ENCODE results near the gene HNRNPA0.
A peak's percentile ranks its signal among the peaks of the same experiment; 100 is the strongest.
"Not testable (repeated sequence)": the region's sequence is repeated elsewhere in the genome, so short reads cannot be mapped to it uniquely, and the experiment has no call there.

Gene HNRNPA0

DNA sequence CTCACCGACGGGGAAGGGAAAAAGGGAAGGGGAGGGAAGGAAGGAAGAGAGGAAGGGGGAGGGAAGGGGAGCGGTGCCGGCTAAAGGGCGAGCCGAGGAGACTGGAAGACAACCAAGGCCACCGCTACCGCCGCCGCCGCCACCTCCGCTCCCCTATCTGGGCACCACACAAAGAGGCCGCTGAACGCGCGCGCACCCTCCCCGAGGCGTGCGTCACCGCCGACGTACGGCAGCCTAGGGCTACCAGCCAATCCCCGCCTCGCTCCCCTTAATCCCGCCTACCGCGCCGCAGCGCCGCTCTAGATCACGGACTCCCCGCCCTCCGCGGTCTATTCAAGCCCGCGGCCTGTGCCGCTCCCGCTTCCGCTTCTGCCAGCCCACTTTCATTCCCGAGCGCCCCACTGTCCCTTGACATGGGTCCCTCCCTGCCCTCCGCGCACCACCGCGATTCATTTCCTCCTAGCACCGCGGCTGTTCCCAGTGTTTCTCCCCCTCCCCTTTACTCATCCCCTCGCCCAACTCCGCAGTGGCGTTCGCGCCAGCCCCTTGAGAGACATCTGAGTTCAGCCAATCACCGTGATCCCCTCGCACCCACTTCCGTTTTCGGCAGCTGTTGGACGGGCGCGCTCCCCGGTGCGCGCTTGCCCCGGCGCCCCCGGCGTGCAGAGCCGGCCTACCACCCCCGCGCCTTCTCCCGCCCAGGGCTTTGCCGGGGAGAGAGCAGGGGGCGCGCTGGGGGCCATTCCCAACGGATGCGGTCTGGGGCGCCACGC, at the start of gene HNRNPA0:
Gene HNRNPA0, minus strand, starts transcription at position 176 of the 773 bp plus-strand sequence. CDS start 297 bp downstream, outside the sequence.
- DNase-seq (ENCODE audit: low spot score): peak; percentile 97

DNA sequence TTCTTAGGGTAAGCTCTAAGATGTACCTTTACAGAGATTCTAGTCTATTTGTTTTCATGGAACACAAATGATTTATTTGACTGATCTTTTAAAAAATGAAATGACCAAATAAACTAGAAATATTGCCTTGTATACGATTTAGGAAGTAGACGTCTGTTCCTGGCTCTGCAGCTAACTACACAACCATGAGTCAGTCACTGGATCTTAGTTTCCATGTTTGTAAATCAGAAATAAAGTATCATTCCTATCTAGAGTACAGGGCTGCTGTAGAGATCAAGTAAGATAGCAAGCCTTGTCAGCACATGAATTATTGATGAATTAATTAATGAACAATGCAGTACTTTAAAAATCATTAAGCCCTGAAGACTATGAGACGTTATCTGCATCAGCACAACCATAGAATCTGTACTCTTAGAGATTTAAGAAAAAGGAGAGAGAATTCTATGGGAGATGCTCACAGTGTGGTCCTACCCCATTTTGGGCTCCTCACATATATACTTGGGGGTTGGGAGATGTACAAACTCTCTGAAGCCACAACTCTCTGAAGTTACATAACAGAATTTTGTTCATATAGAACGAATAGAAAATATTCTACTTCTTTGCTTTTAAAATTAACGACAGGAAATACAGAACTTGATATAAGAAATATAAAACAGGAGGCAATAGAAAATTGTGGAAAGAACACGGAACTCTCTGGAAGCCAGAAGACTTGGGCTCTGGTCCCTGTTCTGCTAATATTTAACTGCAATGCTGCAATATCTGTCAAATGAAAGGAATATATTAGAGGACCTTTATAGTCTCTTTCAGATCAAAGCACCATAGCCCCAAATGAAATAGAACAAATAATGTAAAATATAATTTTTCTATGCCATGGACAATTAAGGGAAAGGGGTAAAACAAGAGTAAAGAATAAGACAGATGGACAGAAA, 48.4 kb upstream of the HNRNPA0 start:
- no peak for DNase-seq (ENCODE audit: low spot score)

DNA sequence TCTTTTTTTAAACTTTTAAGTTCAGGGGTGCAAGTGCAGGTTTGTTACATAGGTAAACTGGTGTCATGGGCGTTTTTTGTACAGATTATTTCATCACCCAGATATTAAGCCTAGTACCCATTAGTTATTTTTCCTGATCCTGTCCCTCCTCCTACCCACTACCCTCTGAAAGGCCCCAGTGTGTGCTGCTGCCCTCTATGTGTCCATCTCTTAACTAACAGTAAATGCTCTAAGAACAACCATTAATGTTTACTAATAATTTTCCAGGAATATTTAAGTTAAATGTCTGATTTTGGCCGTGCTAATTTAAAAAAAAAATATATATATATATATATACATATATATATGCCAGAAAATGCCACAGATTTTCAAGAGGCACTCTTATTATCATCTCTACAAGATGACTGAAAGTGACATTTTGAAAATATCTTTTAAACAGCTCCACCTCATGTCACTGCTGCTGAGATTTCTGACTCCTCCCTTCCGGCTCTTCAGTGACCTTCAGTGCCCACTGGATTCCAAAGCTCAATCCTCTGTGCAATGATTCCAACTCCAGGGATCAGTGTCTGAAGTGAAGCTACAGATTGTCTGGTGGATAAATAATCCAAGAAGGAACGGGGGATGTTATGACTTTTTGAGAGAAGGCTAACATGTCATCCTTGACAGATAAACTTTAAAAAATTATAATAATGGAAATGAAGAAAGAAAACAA, 46.7 kb upstream of the HNRNPA0 start:
- DNase-seq (ENCODE audit: low spot score): no peak

DNA sequence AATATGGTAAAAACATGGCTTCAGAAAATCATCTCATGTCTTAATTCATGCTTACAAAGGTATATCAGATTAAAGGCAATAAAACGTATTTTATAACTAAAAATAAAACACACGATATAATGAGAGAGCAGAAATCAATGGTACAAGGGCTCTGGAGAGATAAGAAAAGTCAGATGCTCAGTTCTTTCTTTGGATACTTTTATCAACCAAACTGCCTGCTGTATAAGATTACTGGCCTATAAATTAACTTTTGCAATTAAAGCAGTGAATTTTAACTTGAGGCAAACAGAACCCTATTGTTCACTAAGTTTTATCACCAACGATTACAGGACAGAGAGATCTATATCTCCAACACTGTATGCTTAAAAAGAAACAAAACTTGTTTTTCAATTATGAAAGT, 42.1 kb upstream of the HNRNPA0 start:
- DNase-seq (ENCODE audit: low spot score): no peak

DNA sequence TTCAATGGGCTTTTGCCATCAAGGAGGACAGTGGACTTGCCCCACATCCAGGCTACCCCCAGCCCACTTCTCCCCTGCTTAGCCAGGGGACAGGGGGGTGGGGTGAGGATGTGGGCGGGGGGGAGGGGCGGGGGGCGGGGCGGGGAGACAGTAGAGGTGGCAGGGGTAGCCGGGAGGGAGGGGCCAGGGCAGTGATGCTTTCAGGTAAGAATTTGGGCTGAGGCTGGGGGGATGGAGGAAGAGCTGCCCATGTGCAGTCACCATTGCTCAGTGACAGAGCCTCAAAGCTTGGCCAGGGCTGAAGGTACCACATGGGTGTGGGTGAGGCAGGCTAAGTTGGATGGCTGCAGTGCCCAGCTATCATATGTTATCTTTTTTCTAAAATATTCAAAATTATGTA, 40.7 kb upstream of the HNRNPA0 start:
- no peak for DNase-seq (ENCODE audit: low spot score)

DNA sequence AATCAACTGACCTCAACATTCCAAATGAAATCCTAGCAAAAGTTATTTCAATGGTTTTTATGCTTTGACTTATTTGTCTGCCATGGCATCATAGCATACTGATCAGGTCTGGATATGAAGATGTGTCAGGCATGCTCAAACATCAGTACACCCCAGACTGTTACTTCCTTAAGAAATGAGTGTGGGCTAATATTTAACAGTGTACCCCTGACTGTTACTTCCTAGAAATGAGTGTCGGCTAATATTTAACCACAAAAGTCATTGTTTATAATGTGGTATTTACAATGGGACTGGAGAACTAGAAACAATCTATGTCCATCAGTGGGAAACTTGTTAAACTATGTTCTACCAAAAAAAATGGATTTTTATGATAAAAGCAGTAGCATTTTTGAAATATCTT, 38.1 kb upstream of the HNRNPA0 start:
- DNase-seq (ENCODE audit: low spot score): no peak

DNA sequence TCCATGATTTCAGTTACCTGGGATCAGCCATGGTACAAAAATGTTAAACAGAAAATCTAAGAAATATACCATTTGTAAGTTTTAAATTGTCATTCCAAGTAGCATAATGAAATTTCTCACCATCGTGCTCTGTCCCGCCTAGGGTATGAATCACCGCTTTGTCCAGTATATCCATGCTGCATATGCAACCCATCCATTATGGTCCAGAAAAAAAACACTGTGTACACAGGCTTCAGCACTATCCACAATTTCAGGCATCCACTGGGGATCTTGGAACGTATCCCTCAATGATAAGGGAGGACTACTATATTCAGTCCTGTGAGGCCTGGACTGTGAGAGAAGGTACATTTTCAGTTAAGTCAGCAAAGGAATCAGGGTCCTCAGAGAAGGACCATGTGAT, 37.6 kb upstream of the HNRNPA0 start:
- DNase-seq (ENCODE audit: low spot score): no peak

DNA sequence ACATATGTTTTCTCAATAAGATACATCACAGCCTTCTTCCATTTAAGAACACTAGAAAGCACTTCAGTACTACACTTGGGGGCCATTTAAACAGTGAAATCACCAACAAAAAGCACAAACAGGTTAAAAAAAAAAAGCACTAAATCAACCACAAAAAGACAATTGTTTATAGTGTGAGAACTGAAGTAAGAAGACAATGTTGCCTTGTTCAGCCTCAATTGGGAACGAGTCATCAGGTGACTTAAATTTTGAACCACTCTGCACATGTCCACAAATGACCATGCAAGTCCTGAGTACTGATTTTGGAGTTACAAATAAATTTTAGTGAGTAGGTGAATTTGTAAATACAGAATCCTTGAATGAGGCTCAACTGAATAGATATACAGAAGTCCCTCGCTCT, 37.2 kb upstream of the HNRNPA0 start:
- DNase-seq (ENCODE audit: low spot score): no peak

DNA sequence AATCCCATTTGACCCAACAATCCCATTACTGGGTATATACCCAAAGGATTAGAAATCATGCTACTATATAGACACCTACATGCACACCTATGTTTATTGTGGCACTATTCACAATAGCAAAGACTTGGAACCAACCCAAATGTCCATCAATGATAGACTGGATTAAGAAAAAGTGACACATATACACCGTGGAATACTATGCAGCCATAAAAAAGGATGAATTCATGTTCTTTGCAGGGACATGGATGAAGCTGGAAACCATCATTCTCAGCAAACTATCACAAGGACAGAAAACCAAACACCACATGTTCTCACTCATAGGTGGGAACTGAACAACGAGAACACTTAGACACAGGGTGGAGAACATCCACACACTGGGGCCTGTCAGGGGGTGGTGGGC, 34.4 kb upstream of the HNRNPA0 start:
- not testable (repeated sequence) for DNase-seq (ENCODE audit: low spot score)

DNA sequence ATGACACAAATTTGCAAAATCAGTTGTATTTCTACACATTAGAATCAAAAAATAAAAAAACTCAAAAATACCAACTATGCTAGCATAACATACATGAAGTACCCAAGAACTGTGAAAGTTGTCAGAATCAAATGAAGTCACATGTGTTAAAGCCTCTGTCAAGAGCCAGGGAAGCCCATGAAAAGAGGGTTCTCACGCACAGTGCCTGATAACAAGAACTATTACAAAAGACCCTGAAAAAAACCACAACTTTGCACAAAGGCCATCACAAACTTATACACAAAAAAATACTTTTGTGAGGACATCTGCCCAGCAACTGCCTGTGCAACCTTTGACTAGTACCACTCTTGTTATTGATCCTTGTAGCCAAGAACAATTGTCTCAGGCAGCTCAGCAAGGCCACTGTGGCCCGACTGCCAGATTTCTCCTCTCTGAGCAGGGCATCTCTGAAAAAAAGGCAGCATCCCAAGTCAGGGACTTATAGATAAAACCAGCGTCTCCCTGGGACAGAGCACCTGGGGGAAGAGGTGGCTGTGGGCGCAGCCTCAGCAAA, 28.9 kb upstream of the HNRNPA0 start:
- DNase-seq (ENCODE audit: low spot score): no peak

DNA sequence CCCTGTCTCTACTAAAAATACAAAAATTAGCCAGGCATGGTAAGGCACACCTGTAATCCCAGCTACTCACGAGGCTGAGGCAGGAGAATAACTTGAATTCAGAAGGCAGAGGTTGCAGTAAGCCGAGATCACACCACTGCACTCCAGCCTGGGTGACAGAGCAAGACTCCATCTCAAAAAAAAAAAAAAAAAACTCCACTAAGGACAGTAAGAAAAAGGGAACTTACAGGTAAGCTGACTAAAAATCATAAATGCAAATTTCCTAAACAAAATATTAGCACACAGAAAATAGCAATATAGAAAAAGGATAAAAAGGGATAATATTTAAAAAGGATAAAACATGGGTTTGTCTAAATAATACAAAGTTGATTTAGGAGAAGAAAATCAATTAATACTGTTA, 27.9 kb upstream of the HNRNPA0 start:
- no peak for DNase-seq (ENCODE audit: low spot score)

DNA sequence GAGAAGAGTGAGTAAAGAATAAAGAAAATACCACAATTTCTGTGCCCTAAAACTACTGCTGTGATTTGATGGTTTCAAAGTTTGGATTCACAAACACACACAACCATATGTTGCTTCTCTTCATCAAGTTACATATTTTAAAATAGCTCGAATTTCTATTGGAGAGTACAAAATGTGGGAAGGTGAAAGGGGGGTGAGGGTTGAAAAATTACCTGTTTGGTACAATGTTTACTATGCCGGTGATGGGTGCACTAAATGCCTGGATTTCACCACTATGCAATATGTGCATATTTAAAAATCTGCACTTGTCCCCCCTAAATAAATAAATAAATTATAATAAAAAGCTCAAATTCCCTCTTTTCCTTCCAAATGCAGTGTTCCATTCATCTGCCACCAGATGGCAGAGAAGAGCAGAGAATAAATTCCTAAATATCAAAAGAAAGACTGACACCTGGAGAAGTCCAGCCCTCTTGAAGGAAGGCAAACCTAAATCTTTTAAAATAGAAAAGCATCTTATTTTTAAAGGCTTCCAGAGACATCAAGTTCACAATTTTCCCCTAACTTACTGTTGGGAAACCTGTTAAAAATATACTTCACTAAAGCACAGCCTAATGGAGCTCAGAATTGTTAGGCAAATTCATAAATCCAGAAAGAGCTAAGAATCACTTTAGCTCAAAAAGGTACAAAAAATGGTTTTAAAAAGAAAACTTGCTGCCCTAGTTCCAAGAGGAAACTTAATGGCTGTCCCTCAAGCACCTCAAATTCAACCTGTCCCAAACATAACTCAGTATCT, 24.8 kb upstream of the HNRNPA0 start:
- DNase-seq (ENCODE audit: low spot score): no peak

DNA sequence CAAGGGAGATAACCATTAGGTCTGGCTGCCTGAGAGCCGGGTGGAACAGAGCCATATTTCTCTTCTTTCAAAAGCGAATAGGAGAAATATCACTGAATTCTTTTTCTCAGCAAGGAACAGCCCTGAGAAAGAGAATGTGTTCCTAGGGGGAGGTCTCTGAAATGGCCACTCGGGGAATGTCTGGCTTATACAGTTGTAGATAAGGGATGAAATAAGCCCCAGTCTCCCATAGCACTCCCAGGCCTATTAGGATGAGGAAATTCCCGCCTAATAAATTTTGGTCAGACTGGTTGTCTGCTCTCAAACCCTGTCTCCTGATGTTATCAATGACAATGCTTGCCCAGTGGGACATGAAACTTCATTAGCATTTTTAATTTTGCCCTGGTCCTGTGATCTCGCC, 13.8 kb upstream of the HNRNPA0 start:
- not testable (repeated sequence) for DNase-seq (ENCODE audit: low spot score)

DNA sequence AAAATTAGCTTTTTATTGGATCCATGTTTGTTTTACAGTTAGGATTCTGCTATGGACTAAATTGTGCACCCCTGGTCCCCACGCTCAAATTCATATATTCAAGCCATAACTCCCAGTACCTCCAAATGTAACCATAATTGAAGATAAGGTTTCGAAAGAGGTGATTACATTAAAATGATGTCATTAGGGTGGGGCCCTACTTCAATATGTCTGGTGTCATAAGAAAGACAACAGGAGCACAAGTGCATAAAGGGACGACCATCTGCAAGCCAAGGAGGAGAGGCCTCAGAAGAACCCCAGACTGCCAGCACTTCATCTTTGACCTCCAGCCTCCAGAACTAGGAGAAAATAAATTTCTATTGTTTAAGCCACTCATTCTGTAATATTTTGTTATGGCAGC, 7.4 kb upstream of the HNRNPA0 start:
- DNase-seq (ENCODE audit: low spot score): no peak

DNA sequence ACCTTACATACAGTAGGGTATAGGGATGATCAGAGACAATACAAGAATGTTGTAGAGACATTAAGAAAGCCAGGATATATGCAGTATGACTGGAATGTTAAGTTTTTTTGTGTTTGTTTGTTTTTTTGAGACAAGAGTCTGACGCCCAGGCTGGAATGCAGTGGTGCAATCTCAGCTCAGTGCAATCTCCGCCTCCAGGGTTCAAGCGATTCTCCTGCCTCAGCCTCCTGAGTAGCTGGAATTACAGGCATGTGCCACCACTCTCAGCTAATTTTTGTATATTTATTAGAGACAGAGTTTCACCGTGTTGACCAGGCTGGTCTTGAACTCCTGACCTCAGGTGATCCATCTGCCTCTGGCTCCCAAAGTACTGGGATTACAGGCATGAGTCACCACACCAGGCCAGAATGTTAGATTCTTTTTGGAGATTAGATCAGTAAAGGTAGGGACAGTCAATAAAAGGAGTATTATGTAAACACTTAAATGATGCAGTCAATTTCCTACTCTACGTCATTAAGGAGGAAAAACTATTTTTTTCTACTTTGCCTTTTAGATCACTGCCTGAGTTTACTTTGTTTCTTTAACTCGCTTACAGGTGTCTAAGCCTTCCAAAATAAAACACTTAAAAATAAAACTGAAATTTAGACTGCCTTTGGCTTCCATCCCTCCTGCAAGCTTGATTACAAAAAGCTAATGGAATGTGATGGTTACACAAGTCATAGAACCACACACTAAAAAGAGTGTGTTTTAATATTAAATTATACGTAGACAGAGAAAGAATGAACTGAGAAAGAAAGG, 6.8 kb upstream of the HNRNPA0 start:
- DNase-seq (ENCODE audit: low spot score): no peak

DNA sequence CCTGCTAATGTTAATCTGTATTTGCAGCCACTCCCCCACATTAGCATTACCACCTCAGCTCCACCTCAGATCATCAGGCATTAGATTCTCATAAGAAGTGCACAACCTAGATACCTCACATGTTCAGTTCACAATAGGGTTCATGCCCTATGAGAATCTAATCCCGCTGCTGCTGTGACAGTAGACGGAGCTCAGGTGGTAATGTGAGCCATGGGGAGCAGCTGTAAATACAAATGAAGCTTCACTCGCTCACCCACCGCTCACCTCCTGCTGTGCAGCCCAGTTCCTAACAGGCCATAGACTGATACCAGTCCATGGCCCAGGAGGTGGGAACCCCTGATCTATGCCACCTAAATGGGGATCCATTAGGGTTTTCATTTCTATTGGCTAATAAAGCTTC, 6.1 kb upstream of the HNRNPA0 start:
- no peak for DNase-seq (ENCODE audit: low spot score)

DNA sequence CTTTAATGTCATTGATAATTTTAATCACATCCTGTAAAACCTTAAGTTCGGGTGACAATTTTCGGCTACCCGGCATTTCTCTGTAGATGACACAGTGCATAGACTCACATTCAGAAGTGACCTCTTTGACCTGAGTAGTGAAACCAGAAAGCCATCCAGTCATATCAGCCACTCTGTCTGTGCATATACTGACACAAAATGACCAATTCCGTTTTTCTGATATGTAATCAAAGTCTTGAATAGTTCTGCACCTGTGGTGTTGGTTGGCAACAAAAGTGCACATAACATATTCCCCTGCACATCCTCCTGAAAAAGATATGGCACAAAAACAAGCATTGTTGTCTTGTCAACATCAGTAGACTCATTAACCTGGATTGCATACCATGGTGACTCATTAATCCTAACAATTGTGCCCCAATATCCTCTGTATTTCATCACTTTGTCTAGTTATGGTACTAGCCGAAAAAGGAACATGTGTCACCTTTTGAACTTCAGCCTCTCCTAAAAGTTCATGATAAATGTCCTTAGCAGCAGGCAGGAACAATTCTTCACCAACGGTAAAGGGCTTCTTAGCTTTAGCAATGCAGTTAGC, 4.6 kb upstream of the HNRNPA0 start:
- no peak for DNase-seq (ENCODE audit: low spot score)

DNA sequence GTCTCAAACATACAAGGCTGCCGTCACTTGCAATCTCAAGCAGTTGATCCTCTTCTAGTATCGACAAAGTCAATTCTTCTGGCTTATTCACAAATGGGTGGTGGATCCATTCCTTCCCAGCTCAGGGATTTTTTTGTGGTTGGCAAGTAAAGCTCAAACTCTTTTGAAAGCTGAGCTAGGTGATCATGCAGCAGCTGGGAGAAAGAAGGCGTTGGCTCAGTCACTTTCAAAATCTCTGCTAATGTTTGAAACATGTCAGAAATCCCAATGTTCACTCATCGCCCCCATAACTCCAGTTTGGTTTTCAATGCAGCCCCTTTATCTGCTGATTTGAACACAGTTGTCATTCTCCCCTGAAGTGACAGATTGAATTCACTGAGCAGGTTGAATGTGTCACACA, 4.0 kb upstream of the HNRNPA0 start:
- no peak for DNase-seq (ENCODE audit: low spot score)

DNA sequence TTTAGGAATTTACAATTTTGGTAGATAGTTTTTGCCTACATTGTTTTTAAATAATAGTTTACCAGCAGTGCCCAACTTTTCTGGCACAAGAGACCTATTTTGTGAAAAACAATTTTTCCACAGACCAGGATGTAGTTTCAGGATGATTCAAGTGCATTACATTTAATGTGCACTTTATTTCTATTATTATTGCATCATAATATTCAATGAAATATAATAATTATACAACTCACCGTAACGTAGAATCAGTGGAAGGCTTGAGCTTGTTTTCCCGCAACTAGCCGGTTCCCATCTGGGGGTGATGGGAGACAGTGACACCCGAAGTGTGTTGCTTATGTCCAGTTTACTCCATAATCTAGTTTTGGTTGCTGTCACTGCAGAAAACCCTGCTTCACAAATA, 3.5 kb upstream of the HNRNPA0 start:
- no peak for DNase-seq (ENCODE audit: low spot score)
